GM12892 (cell line): ENCODE measurements around the gene FRRS1L.

Source experiments
- DNase-seq: peaks from one replicate; pipeline ENCODE4 v3.0.0; 2011; ENCODE audit not compliant: insufficient read length
- FAIRE-seq: peaks from 2 replicates; lab custom pipeline; 2011; peaks lifted over from hg19 to GRCh38; lab: Jason Lieb, UNC
- POLR2A ChIP-seq: IDR thresholded peaks from 2 replicates; pipeline ENCODE4 v1.6.1; 2011; ENCODE audit warnings: low read depth, low read length, control low read depth
- POLR2AphosphoS5 ChIP-seq: IDR thresholded peaks from 2 replicates; pipeline ENCODE4 v1.6.1; 2011; ENCODE audit warnings: low read depth, low read length, control low read depth
- TAF1 ChIP-seq: IDR thresholded peaks from 2 replicates; pipeline ENCODE4 v1.6.1; 2011; ENCODE audit warnings: low read depth, mild to moderate bottlenecking, control low read depth, low read length, borderline replicate concordance

Gene FRRS1L

GRCh38 chr9:109192732-109193361 is 25.8 kb upstream of the FRRS1L start:
- no peak for TF ChIP-seq POLR2A
- no peak for TF ChIP-seq POLR2AphosphoS5
- no peak for TF ChIP-seq TAF1
- DNase-seq = no peak
- FAIRE-seq = peak; percentile 51

GRCh38 chr9:109191746-109192145 is 24.7 kb upstream of the FRRS1L start:
- TF ChIP-seq POLR2A = no peak
- no peak for FAIRE-seq
- no peak for DNase-seq

DNA sequence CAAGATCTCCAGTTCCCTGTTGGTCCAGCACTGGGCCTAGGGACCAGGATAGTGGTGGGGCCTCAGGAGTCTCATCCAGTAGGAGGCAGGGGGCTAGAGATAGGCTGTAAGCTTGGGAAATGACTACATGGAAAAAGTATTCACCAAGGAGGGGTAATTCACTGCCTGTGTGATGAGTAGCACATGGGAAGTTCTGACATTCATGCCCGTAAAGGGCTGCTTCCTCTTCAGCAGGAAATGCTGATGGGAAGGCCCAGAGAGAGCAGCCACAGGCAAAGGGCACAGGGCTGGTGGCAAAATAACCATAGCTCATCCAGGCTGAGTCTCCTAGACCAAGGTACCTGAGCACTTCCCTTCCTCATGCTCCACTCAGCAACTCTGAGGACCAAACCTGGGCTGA is 23.1 kb upstream of the FRRS1L start:
- DNase-seq (no peak), FAIRE-seq (no peak)
- TF ChIP-seq POLR2AphosphoS5 = no peak
- no peak for TF ChIP-seq POLR2A
- no peak for TF ChIP-seq TAF1

- no peak for FAIRE-seq
- TF ChIP-seq TAF1 (no peak), POLR2A (no peak), POLR2AphosphoS5 (no peak)
- no peak for DNase-seq
Measured at GRCh38 chr9:109186857-109187520, 19.9 kb upstream of the FRRS1L start.

DNA sequence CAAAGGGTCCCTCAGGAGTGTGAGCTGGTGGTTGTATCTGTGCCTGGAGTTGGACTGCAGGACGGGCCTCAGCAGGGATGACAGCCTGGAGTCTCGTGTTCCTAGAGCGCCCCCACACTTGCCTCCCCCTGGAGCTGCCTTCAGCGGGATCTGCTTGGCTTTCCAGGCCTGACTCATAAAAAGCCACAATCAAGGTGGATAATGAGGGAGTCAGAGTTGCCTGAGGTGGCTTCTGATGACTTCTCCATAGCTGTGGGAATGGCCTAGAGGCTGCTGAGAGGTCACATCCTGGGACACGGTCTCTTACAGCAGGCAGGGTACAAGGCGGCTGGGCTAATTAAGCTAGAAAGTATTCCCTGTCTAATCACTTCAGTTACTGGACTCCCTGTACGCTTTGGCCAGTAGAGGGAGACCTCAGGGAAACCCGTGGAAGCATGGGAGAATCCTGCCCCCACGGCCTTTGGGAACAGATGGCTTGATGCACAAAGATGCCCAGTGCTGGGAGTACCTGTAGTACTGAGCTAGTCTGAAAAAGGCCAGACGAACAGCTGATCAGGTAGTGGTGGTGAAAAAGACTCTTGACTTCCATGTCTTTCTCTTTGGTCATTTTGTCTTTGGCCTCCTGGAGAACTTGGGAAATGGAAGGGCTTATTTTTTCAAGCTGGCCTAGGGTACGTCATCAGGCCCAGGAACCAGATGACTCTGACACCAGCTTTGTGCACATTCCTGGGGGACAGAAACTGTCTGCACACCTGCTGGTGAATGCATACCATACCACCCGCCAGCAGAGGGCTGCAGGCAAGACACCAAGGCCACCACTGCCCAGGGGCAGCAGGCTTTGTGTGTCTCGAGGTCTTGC is 16.1 kb upstream of the FRRS1L start:
- DNase-seq (no peak), FAIRE-seq (peak; percentile 78)
- TF ChIP-seq POLR2AphosphoS5 (no peak), POLR2A (no peak), TAF1 (no peak)

GRCh38 chr9:109182550-109182939 is 15.5 kb upstream of the FRRS1L start:
- TF ChIP-seq POLR2AphosphoS5 = no peak
- no peak for TF ChIP-seq TAF1
- TF ChIP-seq POLR2A = no peak
- DNase-seq (no peak), FAIRE-seq (no peak)

DNA sequence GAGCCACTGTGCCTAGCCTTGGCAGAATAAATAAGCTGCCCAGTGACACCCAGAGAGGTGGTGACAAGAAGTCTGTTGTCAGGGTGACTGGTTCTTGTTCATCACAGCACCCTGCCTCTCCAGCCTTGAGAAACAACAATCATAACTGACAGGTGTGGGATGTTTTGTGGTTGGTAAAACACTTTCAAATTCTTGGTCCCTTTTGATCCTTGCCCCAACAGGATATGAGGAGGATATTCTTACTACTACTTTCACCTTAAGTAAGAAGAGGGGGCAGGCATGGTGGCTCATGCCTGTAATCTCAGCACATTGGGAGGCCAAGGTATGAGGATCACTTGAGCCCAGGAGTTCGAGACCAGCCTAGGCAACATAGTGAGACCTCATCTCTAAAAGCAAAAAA is 14.2 kb upstream of the FRRS1L start:
- DNase-seq (peak; percentile 41), FAIRE-seq (peak; percentile 61)
- TF ChIP-seq TAF1 = no peak
- TF ChIP-seq POLR2AphosphoS5 = no peak
- no peak for TF ChIP-seq POLR2A

- DNase-seq (no peak), FAIRE-seq (no peak)
- TF ChIP-seq POLR2AphosphoS5 = no peak
- no peak for TF ChIP-seq TAF1
- no peak for TF ChIP-seq POLR2A
Measured at GRCh38 chr9:109179801-109180523, 12.9 kb upstream of the FRRS1L start.

DNA sequence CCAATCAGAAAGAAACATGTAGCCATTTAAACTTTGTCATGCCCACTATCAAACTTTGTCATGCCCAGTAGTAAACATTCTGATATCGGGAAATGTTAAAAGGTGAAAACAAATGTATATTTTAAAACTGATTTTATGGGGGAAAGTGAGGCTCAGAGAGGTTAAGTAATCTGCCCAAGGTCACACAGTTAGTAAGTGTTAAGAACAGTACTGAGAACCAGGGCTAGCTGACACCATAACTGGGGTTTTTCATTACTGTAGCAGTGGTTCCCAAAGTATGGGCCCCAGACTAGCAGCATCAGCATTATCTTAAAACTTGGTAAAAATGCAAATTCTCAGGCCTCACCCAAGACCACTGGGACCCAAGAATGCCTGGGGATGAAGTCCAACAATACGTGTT is 9.9 kb upstream of the FRRS1L start:
- FAIRE-seq (no peak), DNase-seq (no peak)
- no peak for TF ChIP-seq TAF1
- TF ChIP-seq POLR2AphosphoS5 = no peak
- TF ChIP-seq POLR2A = no peak

GRCh38 chr9:109176386-109176785 is 9.3 kb upstream of the FRRS1L start:
- TF ChIP-seq POLR2A = no peak
- no peak for TF ChIP-seq TAF1
- TF ChIP-seq POLR2AphosphoS5 = no peak
- FAIRE-seq = no peak
- DNase-seq = no peak

DNA sequence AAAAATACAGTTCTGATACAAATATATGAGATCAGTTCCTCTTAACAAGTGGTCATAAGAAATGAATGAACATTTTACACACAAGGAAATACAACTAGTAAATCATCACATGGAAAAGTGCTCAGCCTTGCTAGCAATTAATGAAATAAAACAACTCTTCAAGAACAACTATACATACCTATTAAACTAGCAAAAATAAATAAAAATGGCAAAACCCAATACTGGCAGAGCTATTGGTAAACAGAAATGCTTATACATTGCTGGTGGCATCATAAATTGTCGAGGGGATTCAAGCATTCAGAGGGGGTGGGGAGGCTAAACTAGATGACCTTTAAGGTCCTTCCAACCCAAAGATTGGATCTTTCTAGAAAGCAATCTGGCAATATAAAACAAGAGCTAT is 5.9 kb upstream of the FRRS1L start:
- DNase-seq = no peak
- no peak for FAIRE-seq
- TF ChIP-seq POLR2AphosphoS5 (no peak), TAF1 (no peak), POLR2A (no peak)
